ENCODE results near the gene IVD.

DNA sequence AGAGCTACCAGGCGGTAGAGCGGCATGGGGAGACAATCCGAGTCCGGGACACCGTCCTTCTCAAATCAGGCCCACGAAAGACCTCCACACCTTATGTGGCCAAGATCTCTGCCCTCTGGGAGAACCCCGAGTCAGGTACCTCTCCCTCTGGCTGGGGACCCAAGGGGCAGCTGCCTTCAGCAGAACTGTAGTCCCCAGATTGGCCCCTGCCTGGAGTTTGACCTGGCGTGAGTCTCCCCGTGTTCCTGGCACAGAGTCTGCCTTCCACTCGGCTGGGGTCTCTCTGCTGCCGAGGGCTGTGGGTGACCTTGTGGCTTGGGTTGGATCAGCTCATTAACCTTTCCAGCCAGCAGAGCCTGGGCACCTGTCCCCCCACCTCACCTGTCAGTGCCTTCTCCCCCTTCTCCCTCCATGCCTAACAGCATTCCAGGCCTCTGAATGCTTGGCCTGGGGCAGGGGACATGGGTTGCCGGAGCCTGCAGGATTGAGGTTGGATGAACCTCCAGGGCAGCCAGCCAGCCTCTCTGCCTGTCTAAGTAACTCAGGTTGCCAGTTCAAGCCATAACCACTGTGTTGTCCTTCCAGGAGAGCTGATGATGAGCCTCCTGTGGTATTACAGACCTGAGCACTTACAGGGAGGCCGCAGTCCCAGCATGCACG is 58.4 kb downstream of the IVD start:
- TF ChIP-seq, protein P1, sequence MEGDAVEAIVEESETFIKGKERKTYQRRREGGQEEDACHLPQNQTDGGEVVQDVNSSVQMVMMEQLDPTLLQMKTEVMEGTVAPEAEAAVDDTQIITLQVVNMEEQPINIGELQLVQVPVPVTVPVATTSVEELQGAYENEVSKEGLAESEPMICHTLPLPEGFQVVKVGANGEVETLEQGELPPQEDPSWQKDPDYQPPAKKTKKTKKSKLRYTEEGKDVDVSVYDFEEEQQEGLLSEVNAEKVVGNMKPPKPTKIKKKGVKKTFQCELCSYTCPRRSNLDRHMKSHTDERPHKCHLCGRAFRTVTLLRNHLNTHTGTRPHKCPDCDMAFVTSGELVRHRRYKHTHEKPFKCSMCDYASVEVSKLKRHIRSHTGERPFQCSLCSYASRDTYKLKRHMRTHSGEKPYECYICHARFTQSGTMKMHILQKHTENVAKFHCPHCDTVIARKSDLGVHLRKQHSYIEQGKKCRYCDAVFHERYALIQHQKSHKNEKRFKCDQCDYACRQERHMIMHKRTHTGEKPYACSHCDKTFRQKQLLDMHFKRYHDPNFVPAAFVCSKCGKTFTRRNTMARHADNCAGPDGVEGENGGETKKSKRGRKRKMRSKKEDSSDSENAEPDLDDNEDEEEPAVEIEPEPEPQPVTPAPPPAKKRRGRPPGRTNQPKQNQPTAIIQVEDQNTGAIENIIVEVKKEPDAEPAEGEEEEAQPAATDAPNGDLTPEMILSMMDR (conservative IDR thresholded peaks at IDR 0.05; ENCODE audit: low read depth, low read length), result no peak
- no peak for TF ChIP-seq EZH2 (IDR thresholded peaks at IDR 0.05; ENCODE audit: borderline replicate concordance, low read depth, low read length, poor library complexity, severe bottlenecking)
